Measurements from ENCODE around the gene PRDX5.

GRCh38 chr11:64296830-64297698 is 20.9 kb upstream of the PRDX5 start:
- TF ChIP-seq, protein P1, sequence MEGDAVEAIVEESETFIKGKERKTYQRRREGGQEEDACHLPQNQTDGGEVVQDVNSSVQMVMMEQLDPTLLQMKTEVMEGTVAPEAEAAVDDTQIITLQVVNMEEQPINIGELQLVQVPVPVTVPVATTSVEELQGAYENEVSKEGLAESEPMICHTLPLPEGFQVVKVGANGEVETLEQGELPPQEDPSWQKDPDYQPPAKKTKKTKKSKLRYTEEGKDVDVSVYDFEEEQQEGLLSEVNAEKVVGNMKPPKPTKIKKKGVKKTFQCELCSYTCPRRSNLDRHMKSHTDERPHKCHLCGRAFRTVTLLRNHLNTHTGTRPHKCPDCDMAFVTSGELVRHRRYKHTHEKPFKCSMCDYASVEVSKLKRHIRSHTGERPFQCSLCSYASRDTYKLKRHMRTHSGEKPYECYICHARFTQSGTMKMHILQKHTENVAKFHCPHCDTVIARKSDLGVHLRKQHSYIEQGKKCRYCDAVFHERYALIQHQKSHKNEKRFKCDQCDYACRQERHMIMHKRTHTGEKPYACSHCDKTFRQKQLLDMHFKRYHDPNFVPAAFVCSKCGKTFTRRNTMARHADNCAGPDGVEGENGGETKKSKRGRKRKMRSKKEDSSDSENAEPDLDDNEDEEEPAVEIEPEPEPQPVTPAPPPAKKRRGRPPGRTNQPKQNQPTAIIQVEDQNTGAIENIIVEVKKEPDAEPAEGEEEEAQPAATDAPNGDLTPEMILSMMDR (IDR thresholded peaks at IDR 0.05; ENCODE audit: low read length) = no peak
- TF ChIP-seq EZH2 (optimal IDR thresholded peaks at IDR 0.05; ENCODE audit: low read depth, low read length) = no peak
- no peak for TF ChIP-seq EZH2phosphoT487 (IDR thresholded peaks at IDR 0.05; ENCODE audit: low read length)

Data from MM.1S (cell line).